NCI-H2107 treated with DMSO at 0.1 percent for 48 hours (cell line): ENCODE results near the gene MICAL2.

Source experiments
- DNase-seq: peaks from one replicate; lab custom pipeline; 2025; ENCODE audit not compliant: unreplicated experiment; lab: John Stamatoyannopoulos, UW

MICAL2 gene

DNA sequence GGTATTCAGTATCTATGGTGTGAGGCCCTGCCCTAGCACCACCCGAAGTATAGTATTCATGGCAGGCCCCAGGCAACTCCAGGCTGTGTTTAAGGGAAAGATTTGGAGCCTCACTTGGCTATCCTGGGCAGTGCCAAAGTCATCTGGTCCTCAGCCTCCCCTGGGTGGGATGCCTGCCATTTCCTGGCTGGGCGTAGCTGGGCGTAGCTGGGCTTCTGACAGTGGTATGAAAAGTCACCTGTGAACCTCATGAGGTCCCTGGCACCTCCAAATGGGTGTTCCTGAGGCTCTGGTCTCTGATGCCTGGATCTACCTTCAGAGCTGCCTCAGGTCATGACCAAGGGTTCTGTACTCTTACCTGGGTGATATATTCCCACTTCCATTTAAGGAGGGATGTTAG is 154.0 kb downstream of the MICAL2 start:
- no peak for DNase-seq

DNA sequence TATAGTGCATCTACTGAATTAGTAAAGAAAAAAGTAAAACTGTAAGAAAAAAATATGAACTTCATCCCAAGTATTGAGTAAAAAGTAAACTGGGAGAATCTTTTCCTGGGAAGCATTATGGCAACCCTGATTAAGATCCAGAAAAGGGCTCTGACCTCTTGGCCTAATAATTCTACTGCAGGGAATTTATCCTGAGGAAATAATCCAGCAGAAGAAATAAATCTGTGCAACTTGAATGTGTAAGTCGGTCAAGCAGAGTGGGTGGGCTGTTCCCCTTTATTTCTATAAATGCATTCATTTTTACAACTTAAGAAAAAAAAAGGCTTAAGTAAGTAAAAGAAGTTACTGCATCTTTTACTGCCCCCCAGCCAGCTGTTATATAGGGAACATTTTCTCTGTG is 155.7 kb downstream of the MICAL2 start:
- no peak for DNase-seq

DNA sequence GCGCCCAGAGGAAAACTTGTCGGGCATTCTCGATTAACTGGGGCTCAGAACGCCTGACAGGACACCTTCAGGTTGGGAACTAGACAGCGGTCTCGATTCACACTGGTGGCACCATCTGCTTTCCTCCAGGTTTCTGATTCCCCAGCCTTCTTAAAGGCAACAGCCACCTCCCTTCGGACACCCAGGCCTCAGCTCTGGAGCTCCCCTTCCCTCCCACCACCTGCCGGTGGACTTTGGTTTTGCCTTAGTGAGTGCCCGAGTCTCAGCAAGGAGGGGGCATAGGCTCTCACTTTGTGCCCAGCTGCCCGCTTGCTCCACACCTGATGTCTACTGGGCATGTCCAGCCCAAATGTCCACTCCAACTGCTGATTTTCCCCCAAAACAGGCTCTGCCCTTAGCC is 156.6 kb downstream of the MICAL2 start:
- DNase-seq, result no peak

DNA sequence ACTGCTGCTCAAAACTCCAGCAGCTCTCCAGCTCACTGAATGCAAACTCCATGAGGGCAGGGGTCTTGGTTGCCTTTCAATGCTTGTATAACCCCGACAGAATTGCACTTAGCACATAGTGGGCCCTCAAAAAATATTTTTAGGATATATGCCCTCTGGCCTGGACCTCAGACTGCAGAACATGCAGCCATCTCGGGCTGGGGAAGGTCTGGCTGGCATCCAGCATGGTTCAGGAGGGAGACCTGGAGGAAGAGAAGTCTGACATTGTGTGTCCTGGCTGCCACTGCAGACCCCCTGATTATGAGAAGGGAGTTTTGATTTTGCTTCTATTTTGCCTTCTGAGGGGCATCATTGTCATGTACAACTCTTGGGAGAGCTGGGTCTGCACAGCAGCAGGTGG is 157.5 kb downstream of the MICAL2 start:
- no peak for DNase-seq

DNA sequence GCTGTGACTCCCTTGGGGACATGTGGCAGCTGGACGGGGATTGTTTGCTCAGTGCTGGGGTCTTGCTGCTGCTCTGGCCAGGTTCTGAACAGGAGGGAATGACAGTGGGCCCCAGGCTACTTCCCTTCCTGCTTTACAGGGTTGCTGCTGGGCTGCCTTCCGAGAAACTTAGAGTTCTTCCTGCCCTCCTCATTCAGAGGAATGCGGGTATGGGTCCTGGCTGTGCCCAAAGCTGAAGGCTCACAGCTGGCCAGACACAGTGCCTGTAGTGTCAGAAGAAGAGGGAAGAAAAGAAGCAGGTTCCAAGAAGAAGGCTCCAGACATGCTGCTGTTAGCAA is 158.7 kb downstream of the MICAL2 start:
- DNase-seq, result no peak

DNA sequence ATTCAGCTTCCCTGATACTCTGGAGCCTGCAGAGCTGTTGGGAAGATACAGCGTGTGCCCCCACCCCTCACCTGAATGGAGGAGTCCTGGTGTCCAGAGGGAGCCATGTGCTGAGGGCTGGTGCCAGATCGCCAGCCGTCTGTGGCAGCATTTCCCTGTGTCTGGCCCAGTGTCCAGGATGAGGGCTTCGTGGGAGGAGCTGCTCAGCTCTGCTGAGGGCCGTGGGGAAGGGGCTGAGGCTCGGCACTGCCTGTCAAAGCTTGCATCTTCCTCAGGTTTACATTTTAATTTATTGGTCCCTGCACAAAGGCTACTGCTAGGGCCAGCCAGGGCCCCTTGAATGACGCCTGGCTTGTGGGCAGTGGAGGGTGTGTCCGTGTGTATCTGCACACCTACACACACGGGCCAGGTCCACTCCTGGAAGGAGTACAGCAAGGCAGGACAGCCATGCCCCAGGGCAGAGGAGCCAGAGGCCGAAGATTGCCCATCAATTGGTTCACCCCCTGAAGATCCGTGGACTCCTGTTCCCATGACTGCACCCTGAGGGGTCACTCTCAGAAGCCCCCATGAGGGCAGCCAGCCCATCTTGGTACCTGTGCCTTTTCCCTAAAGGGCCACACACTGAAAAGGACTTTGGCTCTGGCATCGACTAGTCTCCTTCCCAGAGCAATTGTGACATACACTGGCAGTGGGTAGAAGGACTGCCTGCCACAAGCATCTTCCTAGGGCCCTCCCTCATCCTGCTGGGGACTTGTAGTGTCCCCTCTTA is 159.2 kb downstream of the MICAL2 start:
- DNase-seq, result no peak

DNA sequence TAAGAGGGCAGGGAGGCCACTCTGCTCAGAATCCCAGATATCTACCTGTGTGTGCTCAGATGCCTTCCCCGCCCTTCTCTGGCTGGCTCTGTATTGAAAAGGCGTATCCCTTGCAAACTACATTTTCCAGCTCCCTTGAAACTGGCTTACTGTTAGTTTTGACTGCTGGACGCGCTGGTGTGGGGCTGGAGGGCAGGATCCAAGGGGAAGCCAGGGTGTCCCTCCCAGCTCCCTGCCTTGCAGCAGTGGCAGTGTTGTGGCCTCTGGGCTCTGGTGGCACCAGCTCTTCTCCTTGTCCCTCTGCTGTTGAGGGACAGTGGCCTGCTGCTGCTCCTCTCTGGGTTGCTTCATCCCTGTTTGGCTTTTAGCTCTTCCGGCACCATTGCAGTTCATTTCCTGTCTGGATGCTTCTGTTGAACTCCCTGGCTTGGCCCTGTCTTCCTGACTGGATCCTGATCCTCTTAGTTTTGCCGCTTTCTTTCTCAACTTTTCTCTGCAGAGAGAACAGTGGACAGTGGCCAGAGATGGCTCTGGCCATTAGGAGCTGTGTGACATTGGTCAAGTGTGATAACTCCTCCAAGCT is 159.9 kb downstream of the MICAL2 start:
- no peak for DNase-seq

DNA sequence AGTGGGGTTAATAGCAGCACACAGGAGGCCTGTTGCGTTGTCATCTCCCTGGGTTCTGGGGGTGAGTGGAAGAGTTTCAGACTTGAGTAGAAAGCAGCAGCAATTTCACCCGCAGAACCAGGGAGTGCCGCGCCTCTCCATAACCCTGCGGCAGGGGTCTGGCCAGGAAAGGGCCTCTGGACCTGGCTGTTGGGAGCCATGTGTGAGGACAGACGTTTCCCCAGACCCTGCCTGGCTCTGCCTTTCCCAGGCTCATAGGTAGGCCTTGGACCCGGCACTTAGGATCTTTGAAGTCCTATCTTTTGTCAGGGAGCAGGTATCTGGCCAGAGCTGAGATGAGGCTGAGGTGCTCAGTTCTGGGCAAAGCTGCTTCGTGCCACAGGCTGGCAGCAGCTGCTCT is 160.4 kb downstream of the MICAL2 start:
- no peak for DNase-seq

DNA sequence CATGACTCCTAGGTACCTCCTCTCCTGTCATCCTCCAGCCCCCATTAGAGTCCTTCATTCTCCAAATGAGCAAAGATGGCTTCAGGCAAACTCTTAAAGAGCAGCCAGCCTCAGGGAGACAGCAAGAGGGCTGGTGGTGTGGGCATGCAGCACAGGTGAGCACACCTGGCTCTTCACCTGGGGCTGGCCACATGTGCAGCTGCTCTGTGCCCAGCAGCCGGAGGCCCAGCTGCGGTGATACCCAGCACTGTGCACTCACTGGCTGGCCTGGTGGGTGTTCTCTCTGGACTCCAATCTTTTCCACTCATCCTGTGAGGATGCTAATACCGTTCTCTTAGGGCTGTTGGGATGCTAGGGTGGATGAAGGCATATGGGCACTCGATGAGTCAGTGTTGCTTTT is 160.9 kb downstream of the MICAL2 start:
- DNase-seq, result no peak

DNA sequence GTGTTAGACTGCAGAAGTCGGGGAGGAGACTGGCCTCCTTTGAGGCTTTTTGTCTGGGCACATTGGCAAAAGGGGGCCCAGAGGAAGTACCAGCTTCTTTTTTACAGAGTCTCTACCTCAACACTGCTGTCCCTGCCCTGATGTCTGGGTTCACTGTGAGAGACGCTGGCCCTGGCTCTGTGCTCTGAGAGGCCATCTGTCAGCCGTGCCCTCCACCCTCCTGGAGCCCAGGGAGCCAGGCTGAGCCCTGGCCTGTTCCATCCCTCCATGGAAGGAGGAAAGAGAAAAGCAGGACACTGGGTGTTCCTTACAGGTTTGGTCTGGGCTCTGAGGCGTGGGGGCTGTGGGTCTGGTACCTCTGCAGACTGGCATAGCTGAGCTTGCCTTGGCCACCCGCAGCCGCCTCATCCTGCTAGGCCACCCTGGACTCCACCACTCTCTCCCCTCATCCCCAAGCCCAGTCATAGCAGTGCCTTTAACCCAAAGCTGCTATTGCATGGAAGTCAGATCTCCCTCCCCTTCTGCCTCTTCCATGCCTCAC is 161.5 kb downstream of the MICAL2 start:
- no peak for DNase-seq

DNA sequence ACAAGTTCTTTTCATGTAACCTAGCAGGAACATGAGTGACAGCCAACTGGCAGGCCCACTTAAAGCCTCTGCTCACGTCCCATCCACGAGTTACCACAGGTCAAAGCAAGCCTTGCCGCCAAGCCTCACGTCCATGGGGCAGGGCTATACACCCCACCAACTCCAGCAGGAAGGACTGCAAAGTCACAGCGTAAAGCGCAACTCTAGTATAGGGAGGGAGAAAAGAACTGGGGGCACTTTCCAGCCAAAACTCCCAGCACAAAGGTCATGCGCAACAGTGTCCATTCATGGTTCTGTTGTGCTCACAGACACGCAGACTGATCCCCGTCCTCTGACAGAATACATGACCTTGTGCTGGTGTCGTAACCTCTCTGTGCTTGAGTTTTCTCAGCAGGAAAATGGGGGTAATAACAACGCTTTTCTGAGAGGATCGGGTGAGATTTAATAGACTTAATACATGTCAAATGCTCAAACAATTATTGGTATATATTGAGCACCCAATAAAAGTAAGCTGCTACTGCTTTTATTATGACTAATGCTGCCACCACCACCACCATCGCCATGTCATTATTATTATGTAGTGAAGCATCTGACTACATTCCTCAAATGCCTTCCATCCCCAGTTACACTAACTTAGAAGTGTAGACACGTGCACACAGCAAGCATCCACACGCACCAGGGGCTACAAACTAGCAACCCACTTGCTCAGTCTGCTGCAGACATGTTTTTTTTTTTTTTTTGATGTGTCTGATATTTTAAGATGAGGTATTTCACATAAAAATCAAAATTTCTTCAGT is 162.6 kb downstream of the MICAL2 start:
- no peak for DNase-seq

DNA sequence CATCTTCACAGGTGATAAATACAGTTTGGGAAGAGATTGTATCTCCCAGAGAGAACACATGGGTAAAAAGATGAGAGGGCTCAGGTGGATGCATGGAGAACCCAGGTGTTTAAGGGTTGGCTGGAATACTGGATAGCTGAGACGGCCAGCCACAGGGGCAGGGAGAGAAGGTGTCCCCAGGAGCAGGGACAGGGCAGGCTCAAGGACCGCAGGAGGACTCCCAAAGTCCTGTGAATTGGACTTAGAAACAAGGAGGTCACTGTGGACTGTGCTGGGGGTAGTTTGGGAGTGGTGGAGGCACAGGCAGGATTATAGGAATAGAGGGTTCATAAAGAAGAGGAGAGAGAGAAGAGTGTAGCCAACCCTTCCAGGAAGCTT is 163.2 kb downstream of the MICAL2 start:
- no peak for DNase-seq

DNA sequence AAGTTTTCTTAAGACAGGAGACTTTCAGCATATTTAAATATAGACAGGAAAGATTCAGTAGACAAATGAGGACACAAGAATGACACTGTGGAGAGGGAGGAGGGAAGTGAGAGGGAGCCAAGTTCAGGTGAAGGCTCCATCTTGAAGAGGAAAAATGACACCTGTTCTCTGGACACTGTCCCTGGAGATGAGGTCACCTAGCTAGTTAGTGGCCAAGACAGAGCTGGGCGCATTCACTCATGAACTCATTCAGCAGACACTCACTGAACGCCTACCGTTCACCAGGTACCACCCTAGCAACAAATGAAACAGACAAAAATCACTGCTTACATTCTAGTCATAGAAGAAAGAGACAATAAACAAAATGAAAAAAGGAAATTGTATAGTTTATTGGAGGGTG is 163.7 kb downstream of the MICAL2 start:
- no peak for DNase-seq

DNA sequence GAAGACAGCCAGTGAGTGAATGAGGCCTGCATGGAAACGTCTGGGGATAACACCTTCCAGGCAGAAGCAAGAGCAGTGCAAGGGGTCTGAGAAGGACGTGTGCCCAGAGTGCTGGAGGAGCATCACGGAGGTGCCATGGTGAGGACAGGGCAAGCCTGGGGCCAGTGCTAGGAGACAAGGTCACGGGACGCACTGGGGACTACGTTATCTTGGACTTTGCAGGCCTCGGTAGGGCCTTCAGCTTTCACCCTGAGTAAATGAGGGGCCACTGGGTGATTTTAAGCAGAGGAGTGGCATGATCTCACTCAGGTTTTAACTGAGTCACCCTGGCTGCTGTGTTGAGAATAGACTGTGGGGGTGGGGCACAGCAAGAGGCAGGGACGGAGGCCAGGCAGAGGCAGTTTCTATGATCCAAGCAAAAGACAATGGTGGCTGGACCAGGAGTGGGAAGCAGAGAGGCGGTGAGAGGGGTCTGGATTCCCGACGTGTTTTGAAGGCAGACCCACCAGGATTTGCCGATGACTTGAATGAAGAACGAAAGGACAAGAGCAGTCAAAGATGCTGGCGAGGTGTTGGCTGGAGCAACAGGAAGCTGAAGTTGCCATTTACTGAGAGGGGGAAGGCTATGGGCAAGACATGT is 164.3 kb downstream of the MICAL2 start:
- DNase-seq, result no peak

DNA sequence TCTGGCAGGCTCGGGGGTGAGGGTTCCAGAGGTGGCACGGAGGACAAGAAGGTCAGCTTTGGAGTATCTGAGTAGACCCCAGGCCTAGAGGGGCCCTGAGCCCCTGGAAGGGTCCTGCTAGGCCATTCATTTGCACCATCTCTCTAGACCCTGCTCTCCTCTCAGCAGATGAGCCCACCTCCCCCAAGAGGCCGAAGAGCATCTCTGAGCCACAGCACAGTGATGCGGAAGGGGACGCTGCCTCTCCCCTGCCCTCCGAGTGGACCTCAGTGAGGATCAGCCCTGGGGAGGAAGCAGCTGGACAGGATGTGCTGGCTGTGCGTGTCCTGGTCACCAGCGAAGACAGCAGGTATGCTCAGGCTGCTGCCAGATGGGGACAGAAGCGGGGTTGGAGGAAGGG is 165.4 kb downstream of the MICAL2 start:
- no peak for DNase-seq

DNA sequence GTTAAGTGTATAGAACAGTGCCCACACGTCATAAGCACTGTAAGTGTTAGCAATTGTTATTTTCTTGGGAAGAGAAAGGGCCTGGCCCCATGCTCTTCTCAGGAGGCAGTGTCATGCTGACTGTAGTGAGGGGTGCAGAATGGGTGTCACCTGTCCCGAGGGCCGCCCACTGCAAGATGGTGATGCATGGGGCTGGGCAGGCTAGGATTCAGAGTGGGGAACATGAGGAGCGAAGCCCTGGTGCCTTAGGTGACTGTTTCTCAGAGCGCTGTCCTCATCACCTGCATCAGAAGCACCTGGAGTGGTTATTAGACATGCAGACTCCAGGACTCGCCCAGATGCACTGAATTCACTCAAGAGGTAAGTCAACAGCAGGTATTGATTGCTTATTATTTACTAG is 166.0 kb downstream of the MICAL2 start:
- peak; percentile 85 for DNase-seq

DNA sequence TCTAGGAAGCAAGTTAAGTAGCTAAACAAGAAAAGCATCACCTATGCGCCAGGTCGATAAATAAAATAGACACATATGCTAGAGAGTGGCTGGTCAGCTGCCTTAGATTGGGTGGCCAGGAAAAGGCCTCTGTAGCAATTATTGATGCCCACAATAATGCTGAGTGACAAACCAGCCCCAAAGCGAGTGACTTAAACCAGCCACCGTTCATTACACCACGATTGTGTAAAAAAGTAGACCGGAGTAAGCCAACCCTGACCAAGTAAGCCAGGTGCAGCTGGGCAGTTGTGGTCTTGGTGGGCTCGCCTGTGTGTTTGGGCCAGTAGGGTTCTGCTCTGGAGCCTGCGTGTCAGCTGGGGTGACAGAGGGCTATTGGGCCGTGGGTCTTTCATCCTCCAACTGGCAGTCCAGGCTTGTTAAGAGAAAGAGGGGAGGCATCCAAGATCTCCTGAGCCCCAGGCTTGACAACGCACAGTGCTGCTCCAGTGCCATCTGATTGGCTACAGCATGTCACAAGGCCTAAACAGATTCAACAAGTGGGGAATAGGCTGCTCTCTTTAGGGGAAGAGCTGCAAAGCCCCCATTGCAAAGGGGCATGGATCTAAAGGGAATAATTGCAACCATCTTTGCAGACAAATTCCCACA is 166.6 kb downstream of the MICAL2 start:
- DNase-seq, result no peak

DNA sequence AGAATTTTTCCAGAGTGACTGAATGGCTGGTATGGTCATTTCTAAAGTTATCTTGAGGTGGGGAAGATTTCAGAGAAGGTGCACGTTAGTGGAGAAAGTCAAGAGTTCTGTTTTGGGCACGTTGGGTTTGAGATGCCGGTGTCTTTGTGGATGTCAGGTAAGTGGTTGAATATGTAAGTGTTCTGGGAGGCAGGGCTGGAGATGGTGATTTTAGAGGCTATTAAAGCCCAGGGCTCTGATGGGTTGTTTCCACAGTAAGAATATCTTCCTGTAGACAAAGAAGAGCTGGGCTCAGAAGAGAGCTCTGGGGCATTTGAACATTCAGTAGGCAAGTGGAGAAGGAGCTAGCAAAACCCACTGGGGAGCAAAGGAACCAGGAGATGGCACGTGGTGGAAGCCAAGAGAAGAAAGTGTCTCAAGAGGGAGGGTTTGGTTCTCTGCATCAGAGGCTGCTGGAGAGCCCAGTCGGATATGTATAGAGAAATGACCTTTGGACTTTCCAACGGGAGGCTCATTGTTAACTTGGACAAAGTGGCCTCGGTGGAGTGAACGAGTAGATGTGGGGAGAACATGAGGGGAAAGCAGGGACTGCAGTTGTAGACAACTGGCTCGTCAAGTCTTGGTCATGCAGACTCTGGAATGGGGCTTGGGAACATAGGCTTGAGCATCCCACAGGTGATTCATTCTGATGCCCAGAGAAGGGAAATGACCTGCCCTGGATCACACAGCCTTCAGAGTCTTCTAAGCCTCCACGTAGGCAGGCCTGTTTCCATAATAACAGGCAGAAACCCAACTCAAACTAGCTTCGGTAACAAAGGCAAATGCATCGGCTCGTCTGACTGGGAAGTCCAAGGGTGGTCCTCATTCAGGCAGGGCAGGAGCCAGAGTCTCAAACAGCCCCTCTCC is 168.6 kb downstream of the MICAL2 start:
- no peak for DNase-seq

DNA sequence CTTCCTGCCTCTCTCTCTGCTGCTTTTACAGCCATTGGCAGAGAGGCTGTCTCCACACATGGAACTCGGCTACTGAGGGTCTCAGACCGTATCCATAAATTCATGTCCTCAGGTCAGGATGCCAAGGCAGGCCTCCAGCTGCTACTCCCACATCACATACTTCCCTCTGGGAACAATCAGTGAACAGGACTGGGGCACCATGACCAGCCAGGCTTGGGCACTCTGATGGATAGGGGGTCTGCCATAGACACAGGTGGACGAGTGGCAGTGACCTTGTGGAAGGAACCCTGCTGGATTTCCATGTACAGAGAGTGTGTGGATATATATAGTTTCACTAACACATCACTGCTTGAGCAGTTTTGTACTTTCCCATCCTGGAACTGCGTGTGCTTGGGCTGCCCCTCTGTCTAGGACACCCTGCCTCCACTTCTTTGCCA is 169.3 kb downstream of the MICAL2 start:
- DNase-seq, result no peak

DNA sequence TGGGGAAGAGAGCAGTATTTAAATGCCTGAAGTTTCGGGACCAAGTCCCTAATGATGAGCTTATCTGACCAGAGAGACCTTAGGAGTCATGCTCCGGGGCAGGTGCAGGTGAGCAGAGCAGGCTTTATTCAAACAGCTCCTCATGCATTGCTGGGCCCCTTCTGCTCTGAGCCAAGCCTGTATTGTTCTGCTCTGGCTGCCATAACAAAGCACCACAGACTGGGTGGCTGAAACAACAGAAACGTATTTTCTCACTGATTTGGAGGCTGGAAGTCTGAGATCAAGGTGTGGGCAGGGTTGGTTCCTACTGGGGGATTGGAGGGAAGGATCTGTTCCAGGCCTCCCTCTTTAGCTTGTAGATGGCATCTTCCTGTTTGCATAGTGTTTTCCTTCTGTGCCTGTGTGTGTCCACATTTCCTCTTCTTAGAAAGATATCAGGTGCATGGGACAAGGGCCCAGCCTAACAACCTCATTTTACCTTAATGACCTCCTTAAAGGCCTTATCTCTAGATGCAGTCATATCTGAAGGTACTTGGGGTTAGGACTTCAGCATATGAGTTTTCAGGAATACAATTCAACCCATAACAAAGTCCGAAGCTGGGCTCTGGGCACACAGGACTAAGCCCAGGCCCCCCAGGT is 169.9 kb downstream of the MICAL2 start:
- no peak for DNase-seq
